Calu3 (cell line): ENCODE results near the gene TRIM37. TPM values are rescaled to one million over a fixed set of nuclear protein-coding genes. Genes with fewer than 3 reads are reported as not detected.

ENCODE experiments used
- BruUV-seq: library from RNA; stranded (reverse); fragments of 400-500 nt; replicated peaks from 2 replicates; lab custom pipeline; 2021; lab: Mats Ljungman, UMichigan
- CTCF ChIA-PET: fragments of 300-600 bp; sonication (Branson Sonifier 250); formaldehyde crosslinking; loops from one replicate; lab custom pipeline; 2022; ENCODE audit warnings: antibody characterized with exemption; lab: Charles Lee
- DNase-seq: peaks from one replicate; pipeline ENCODE4 v3.0.0; 2022
- H3K27ac Mint-ChIP-seq: one replicate; pipeline ENCODE4 v1.8.0; 2022; ENCODE audit warnings: mixed read lengths; ENCODE audit not compliant: unreplicated experiment
- H3K27me3 Mint-ChIP-seq: one replicate; pipeline ENCODE4 v1.8.0; 2022; ENCODE audit warnings: mixed read lengths; ENCODE audit not compliant: unreplicated experiment
- H3K36me3 Mint-ChIP-seq: one replicate; pipeline ENCODE4 v1.8.0; 2022; ENCODE audit warnings: mild to moderate bottlenecking, moderate library complexity, mixed read lengths; ENCODE audit not compliant: insufficient read depth, unreplicated experiment
- H3K4me1 Mint-ChIP-seq: one replicate; pipeline ENCODE4 v1.8.0; 2022; ENCODE audit warnings: mild to moderate bottlenecking, low read depth, mixed read lengths; ENCODE audit not compliant: unreplicated experiment
- H3K4me3 Mint-ChIP-seq: one replicate; pipeline ENCODE4 v1.8.0; 2022; ENCODE audit warnings: mild to moderate bottlenecking, low read depth, moderate library complexity, mixed read lengths; ENCODE audit not compliant: unreplicated experiment
- H3K9me3 Mint-ChIP-seq: one replicate; pipeline ENCODE4 v1.8.0; 2022; ENCODE audit warnings: low read depth, mixed read lengths; ENCODE audit not compliant: unreplicated experiment
- CTCF ChIP-seq: fragments of 200-600 bp; IDR thresholded peaks from one replicate; pipeline ENCODE4 v1.8.0; 2022; ENCODE audit warnings: antibody characterized with exemption; ENCODE audit not compliant: unreplicated experiment
- intact Hi-C: fragments of 100-400 bp; cut with micrococcal nuclease; formaldehyde crosslinking; loops from one replicate; pipeline ENCODE4 v1.10.0; 2022; ENCODE audit not compliant: unreplicated experiment
- total RNA-seq: library from RNA; stranded (reverse); gene quantifications from 2 replicates; pipeline ENCODE4 v1.2.3, GENCODE V29; 2022

Gene TRIM37
- total RNA-seq, 1 experiment from 2014 or later, result 16.2 TPM

DNA sequence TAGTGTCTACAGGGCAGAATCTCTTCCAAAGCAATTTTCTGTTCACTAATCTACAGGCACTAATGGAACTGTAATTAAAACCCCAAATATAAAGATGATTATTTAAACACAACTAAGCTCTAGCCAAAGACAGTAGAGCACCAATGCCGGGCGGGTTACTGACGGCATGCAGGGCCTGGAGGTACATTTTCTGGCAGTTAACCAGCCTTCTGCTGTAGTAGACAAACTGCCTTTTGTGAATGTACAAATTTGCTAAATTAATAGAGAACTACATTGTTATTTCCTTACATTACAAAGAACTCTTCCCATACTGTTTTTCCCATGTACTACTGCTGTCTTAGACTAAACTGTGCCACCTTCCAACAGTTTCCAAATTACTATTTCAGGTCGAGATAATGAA lies 107.8 kb downstream of the TRIM37 start:
- no TSS peak for BruUV-seq
- Mint-ChIP-seq H3K4me3 (no peak overlapping the region), H3K27ac (no peak overlapping the region), H3K27me3 (no peaks in the 10 kb centered on the region), H3K9me3 (no peaks in the 10 kb centered on the region), H3K4me1 (no peaks in the 10 kb centered on the region), H3K36me3 (no peaks in the 10 kb centered on the region)
- intact Hi-C loops, result no loop called here
- CTCF ChIA-PET, result no interaction called here
- no peak for TF ChIP-seq CTCF
- DNase-seq, result no peak

- Mint-ChIP-seq H3K27ac (no peak overlapping the region), H3K36me3 (no peaks in the 10 kb centered on the region), H3K4me1 (peaks cover 5% of the 10 kb centered on the region), H3K4me3 (no peak overlapping the region), H3K27me3 (no peaks in the 10 kb centered on the region), H3K9me3 (no peaks in the 10 kb centered on the region)
- CTCF ChIA-PET, result interaction anchor here (0.6 kb wide), 1 partner anchor 288 kb away, joined by 5 read pairs; no protein-coding TSS in a partner anchor
- no peak for DNase-seq
- no TSS peak for BruUV-seq
- intact Hi-C loops, result no loop called here
- TF ChIP-seq CTCF, result no peak
Observed at GRCh38 chr17:58997756-58998553, 108.7 kb downstream of the TRIM37 start.

DNA sequence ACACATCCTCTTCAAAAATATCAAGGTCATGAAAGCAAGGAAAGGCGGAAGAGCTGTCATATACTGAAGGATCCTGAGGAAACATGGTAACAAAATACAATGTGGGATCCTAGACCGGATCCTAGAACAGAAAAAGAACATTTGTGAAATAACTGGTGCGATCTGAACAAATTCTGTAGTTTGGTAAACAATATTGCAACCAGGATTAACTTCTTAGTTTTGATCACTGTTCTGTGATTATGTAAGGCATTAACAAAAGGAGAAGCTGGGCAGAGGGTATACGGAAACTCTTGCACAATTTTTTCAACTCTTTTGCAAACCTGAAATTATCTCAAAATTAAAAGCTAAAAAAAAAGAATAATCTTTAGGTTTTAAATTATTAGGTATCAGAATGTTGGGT lies 109.7 kb downstream of the TRIM37 start:
- Mint-ChIP-seq H3K36me3 (no peaks in the 10 kb centered on the region), H3K9me3 (no peaks in the 10 kb centered on the region), H3K4me3 (no peak overlapping the region), H3K27ac (no peak overlapping the region), H3K27me3 (no peaks in the 10 kb centered on the region), H3K4me1 (peaks cover 10% of the 10 kb centered on the region)
- CTCF ChIA-PET, result interaction anchor here (0.6 kb wide), 1 partner anchor 287 kb away, joined by 5 read pairs; no protein-coding TSS in a partner anchor
- intact Hi-C loops, result no loop called here
- BruUV-seq, result no TSS peak
- TF ChIP-seq CTCF, result no peak
- no peak for DNase-seq

- H3K27ac Mint-ChIP-seq, result no peak overlapping the region
- no peak for DNase-seq
- intact Hi-C loops, result no loop called here
- no TSS peak for BruUV-seq
- no peaks in the 10 kb centered on the region for H3K36me3 Mint-ChIP-seq
- H3K4me1 Mint-ChIP-seq, result peaks cover 10% of the 10 kb centered on the region
- H3K4me3 Mint-ChIP-seq, result no peak overlapping the region
- H3K9me3 Mint-ChIP-seq, result no peaks in the 10 kb centered on the region
- H3K27me3 Mint-ChIP-seq, result no peaks in the 10 kb centered on the region
- CTCF ChIA-PET, result interaction anchor here (0.6 kb wide), 1 partner anchor 476 kb away, joined by 4 read pairs; no protein-coding TSS in a partner anchor
- no peak for TF ChIP-seq CTCF
Observed at GRCh38 chr17:58995247-58995940, 111.3 kb downstream of the TRIM37 start.
